ENCODE data around the gene SCGB2A2.

SCGB2A2 gene

DNA sequence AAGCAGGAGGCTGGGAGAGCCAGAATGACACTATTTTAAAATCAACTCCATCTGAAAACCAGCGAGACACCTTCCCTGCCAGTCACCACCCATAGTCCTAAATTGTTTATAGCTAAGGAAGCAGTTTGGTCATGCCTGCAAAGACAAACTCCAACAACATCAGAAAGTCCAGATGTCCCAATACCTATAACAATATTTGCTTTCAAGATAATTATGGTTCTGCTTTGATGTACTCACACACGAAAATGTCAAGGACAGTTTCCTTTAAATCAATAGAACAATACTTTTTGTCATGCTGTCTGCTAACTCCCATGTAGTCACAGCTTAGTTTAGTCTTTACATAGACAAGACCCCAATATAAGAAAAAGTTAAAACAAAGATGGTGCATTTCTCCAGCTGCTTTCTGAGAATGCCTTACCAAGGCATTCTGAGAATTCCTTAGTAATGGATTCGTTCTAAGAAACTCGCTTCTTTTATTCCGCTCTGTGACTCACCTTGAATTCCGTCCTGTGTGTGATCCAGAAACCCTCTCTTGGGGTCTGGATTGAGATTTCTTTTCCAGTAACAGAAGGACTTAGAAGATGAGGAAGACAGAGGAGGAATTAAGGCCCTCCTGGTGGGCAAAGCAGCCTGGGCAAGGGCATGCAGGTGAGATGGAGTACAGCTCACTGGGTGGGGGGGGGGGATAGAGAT lies 9.6 kb upstream of the SCGB2A2 start:
- H3K9ac ChIP-seq (ENCODE audit: low read length) = no peak overlapping the region

DNA sequence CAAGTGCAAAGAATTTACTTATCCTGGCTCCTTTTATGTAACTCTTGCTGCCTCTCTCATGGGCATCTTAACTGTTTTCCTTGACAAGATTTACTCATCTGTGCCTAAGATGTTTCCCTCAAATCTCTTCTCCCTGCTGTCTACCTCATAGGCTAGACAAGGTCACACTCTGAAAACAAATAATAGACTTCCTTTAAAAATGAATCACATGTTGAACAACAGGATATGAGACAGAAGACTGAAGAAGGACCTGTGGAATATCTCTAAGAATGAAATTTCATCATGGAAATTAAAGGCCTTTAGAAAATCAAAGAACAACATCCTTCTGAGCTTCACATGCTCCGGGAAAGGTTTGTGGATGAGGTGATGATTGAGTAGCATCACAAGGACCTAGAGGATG lies 6.0 kb upstream of the SCGB2A2 start:
- Histone ChIP-seq H3K4me1 (ENCODE audit: control insufficient read depth, insufficient read depth, low read length) (no peaks in the 10 kb centered on the region), H3K27me3 (ENCODE audit: control insufficient read depth, insufficient read depth, low read length) (no peaks in the 10 kb centered on the region), H3K36me3 (ENCODE audit: control insufficient read depth, insufficient read depth, low read length) (no peaks in the 10 kb centered on the region), H3K27ac (ENCODE audit: low read depth, low read length) (no peak overlapping the region), H3K9ac (ENCODE audit: low read length) (no peak overlapping the region), H3K4me3 (ENCODE audit: low read length) (no peak overlapping the region)

More for the DNA sequence above, 9.6 kb upstream of the SCGB2A2 start:
- no peak overlapping the region for H3K4me3 ChIP-seq (ENCODE audit: low read length)
- H3K4me1 ChIP-seq (ENCODE audit: control insufficient read depth, insufficient read depth, low read length) = no peaks in the 10 kb centered on the region
- no peak overlapping the region for H3K27ac ChIP-seq (ENCODE audit: low read depth, low read length)
- H3K27me3 ChIP-seq (ENCODE audit: control insufficient read depth, insufficient read depth, low read length) = no peaks in the 10 kb centered on the region
- H3K36me3 ChIP-seq (ENCODE audit: control insufficient read depth, insufficient read depth, low read length) = no peaks in the 10 kb centered on the region

DNA sequence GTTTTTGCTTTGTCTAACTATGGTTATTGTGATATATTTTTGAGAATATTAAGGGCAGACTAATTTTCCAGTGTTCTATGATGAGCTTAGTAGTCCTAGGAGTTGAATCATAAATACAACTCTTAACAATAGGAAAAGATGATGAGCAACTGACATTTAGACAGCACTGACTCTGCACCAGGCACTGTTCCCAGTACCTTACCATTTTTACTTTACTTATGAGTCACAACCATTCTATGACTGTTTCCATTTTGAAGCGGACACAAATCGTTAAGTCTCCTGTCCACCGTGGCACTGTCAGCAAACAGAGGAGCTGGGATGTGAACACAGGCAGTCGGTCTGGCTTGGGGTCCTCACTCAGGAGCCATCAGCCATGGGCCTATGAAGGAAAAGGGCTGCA lies 3.4 kb upstream of the SCGB2A2 start:
- H3K27ac ChIP-seq (ENCODE audit: low read depth, low read length) = no peak overlapping the region
- no peak overlapping the region for H3K4me3 ChIP-seq (ENCODE audit: low read length)
- no peak overlapping the region for H3K9ac ChIP-seq (ENCODE audit: low read length)
- H3K4me1 ChIP-seq (ENCODE audit: control insufficient read depth, insufficient read depth, low read length) = no peaks in the 10 kb centered on the region
- no peaks in the 10 kb centered on the region for H3K27me3 ChIP-seq (ENCODE audit: control insufficient read depth, insufficient read depth, low read length)
- no peaks in the 10 kb centered on the region for H3K36me3 ChIP-seq (ENCODE audit: control insufficient read depth, insufficient read depth, low read length)

DNA sequence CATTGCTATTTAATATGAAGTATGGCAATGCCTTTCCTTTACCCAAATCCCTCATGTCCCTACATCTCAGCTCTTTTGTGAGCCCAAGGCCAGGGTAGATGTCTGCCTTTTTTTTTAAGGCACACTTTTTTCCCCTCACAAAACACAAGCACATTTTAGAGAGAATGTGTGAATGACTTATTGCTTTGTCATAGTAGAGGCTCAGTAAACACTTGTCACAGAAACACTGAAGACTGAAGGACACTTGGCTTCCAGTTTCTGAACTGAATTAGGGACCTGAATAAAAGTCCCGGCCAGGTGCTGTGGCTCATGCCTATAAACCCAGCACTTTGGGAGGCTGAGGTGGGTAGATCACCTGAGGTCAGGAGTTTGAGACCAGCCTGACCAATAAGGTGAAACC lies 2.9 kb upstream of the SCGB2A2 start:
- Histone ChIP-seq H3K4me1 (ENCODE audit: control insufficient read depth, insufficient read depth, low read length) (no peaks in the 10 kb centered on the region), H3K4me3 (ENCODE audit: low read length) (no peak overlapping the region), H3K27ac (ENCODE audit: low read depth, low read length) (no peak overlapping the region), H3K36me3 (ENCODE audit: control insufficient read depth, insufficient read depth, low read length) (no peaks in the 10 kb centered on the region), H3K27me3 (ENCODE audit: control insufficient read depth, insufficient read depth, low read length) (no peaks in the 10 kb centered on the region), H3K9ac (ENCODE audit: low read length) (no peak overlapping the region)

DNA sequence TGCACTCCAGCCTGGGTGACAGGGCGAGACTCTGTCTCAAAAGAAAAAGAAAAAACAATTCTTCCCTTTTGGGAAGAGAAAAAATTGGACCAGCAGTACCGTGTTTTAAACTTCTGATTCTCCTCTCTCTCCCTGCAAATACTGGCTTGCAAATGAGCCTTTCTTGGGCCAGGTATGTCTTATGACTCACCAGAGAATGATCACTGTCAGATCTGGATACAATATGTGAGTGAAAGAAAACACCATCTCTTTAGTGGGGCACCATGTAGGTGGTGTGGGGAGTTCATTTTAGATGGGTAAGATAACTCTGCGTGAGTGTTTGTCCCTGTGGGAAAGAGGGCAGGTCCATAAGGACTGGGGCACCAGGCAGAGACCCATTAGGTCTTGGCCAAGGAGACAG lies 2.4 kb upstream of the SCGB2A2 start:
- Histone ChIP-seq H3K27me3 (ENCODE audit: control insufficient read depth, insufficient read depth, low read length) (no peaks in the 10 kb centered on the region), H3K27ac (ENCODE audit: low read depth, low read length) (no peak overlapping the region), H3K36me3 (ENCODE audit: control insufficient read depth, insufficient read depth, low read length) (no peaks in the 10 kb centered on the region), H3K4me1 (ENCODE audit: control insufficient read depth, insufficient read depth, low read length) (no peaks in the 10 kb centered on the region), H3K4me3 (ENCODE audit: low read length) (no peak overlapping the region), H3K9ac (ENCODE audit: low read length) (no peak overlapping the region)

DNA sequence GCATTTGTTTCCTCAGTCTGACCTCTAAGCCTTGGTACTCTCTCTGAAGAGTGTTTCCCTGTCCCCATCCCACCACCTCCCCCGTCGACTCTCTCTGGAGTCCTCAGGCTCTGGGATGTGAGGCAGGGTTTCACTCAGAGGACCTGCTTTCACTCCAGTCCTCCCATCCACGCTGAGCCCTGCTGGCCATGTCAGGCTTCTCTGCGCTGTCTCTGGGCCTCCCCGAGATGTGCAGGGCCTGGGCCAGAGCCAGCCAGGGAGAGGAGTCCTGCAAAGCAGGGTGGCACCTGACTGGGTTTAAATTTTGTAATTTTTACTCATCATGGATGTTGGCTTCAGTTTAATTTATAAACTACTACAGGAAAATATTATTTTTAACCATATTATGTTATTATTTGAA lies 3.3 kb downstream of the SCGB2A2 start:
- Histone ChIP-seq H3K36me3 (ENCODE audit: control insufficient read depth, insufficient read depth, low read length) (no peaks in the 10 kb centered on the region), H3K27ac (ENCODE audit: low read depth, low read length) (no peak overlapping the region), H3K4me1 (ENCODE audit: control insufficient read depth, insufficient read depth, low read length) (no peaks in the 10 kb centered on the region), H3K9ac (ENCODE audit: low read length) (no peak overlapping the region), H3K4me3 (ENCODE audit: low read length) (no peak overlapping the region), H3K27me3 (ENCODE audit: control insufficient read depth, insufficient read depth, low read length) (no peaks in the 10 kb centered on the region)

DNA sequence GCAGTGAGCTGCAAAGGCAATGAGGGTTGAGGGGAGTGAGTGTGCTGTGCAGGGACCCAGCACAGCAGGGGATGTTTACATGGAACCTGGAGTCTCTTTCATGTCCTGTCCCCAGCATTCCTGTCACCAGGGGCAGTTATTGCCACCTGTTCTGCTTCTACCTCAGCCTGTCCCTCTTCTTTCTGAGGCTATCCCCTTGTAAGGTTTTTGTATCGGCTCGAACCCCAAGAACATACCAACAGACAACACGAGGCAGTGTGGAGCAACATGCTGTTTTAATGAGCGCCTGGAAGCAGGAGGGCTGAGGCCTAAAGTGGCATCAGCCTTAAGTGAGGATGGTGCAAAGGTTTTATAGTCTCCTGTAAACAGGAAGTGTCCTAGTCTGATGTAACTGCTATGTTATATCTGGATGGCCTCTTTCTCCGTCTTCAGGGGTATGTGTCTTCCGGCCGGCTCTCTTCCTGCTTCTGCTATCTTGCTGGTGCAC lies 3.9 kb downstream of the SCGB2A2 start:
- Histone ChIP-seq H3K27me3 (ENCODE audit: control insufficient read depth, insufficient read depth, low read length) (no peaks in the 10 kb centered on the region), H3K4me1 (ENCODE audit: control insufficient read depth, insufficient read depth, low read length) (no peaks in the 10 kb centered on the region), H3K27ac (ENCODE audit: low read depth, low read length) (no peak overlapping the region), H3K36me3 (ENCODE audit: control insufficient read depth, insufficient read depth, low read length) (no peaks in the 10 kb centered on the region), H3K9ac (ENCODE audit: low read length) (no peak overlapping the region), H3K4me3 (ENCODE audit: low read length) (no peak overlapping the region)

DNA sequence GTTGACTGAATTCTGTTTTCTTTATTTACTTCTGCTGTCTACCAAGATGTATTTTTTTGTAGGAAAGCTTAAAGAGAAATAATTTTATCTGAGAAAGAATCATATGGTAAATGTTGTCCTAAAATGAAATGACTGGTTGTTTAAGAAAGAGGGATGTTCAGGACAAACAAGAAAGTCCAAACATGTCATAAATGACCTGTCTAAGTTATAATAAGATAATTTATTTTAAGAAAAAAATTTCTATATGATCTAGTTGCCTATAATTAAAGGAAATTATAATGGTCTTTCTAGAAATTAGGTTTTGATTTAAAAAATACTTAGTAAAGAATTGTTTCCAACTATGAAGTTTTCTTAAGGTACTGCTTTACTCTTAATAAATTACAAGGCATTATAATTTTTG lies 10.5 kb downstream of the SCGB2A2 start:
- Histone ChIP-seq H3K36me3 (ENCODE audit: control insufficient read depth, insufficient read depth, low read length) (no peaks in the 10 kb centered on the region), H3K4me3 (ENCODE audit: low read length) (no peak overlapping the region), H3K9ac (ENCODE audit: low read length) (no peak overlapping the region), H3K27ac (ENCODE audit: low read depth, low read length) (no peak overlapping the region), H3K27me3 (ENCODE audit: control insufficient read depth, insufficient read depth, low read length) (no peaks in the 10 kb centered on the region), H3K4me1 (ENCODE audit: control insufficient read depth, insufficient read depth, low read length) (no peaks in the 10 kb centered on the region)

DNA sequence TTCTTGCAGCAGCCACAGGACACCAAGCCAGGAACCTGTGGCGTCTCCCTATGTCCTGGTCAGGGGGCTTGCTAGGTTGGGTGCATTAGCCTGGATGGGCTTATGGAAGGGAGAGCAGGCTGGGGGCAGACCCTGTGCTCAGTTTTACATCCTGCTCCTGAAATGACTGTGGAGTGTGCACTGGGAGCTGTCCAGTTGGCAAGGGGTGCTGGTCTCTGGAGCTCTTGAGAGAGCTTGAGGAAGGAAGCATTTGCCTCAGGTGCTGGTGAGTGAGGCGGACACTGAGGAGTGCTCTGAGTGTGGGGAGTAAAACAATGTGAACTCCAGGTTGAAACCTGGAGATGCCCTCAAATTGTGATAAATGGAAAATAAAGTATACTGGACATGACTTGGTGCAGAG lies 25.5 kb downstream of the SCGB2A2 start:
- Histone ChIP-seq H3K36me3 (ENCODE audit: control insufficient read depth, insufficient read depth, low read length) (no peaks in the 10 kb centered on the region), H3K27me3 (ENCODE audit: control insufficient read depth, insufficient read depth, low read length) (peaks cover 4% of the 10 kb centered on the region), H3K4me1 (ENCODE audit: control insufficient read depth, insufficient read depth, low read length) (no peaks in the 10 kb centered on the region), H3K4me3 (ENCODE audit: low read length) (no peak overlapping the region), H3K9ac (ENCODE audit: low read length) (no peak overlapping the region), H3K27ac (ENCODE audit: low read depth, low read length) (no peak overlapping the region)

DNA sequence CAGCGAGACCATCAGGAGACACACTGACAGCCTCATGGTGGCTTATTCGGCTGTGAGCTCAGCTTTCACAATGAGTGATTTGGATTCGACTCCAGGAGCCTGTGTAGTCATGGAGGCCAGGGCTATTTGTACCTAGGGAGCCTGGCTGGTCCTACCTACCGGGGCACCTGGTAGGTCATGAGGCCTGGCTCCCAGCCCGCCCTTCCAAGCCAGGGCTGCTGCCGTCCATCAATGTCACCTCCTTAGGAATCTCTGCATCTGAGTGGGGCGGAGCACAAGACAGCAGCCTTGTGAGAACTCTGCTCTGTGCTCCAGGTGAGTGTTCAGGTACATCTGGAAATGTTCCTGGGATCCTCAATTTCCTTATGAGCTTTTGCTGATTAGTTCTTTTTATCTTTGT lies 29.0 kb downstream of the SCGB2A2 start, which contains the start of gene SCGB1D4:
TSS of gene SCGB1D4 (minus strand) at position 101 of the 400 bp plus-strand sequence. CDS start at position 36, 65 bp downstream.
- no peak within 1 kb of the TSS for H3K9ac ChIP-seq (ENCODE audit: low read length)
- H3K4me1 ChIP-seq (ENCODE audit: control insufficient read depth, insufficient read depth, low read length) = no peaks in the 10 kb centered on the region
- H3K4me3 ChIP-seq (ENCODE audit: low read length) = no peak within 1 kb of the TSS
- no peaks in the 10 kb centered on the region for H3K36me3 ChIP-seq (ENCODE audit: control insufficient read depth, insufficient read depth, low read length)
- no peak within 1 kb of the TSS for H3K27ac ChIP-seq (ENCODE audit: low read depth, low read length)
- H3K27me3 ChIP-seq (ENCODE audit: control insufficient read depth, insufficient read depth, low read length) = peaks cover 4% of the 10 kb centered on the region

DNA sequence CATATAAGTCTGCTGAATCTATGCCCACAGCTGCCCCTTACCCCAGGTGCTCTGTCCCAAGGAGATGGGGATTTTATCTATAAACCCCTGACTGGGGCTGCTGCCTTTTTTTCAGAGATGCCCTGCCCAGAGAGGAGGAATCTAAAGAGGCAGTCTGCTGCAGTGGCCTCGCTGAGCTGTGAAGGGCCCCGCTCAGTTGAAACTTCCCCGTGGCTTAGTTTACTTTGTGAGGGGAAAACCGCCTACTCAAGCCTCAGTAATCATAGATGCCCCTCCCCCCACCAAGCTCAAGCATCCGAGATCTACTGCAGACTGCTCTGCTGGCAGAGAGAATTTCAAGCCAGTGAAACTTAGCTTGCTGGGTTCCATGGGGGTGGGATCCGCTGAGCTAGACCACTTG lies 36.3 kb downstream of the SCGB2A2 start:
- H3K4me1 ChIP-seq (ENCODE audit: control insufficient read depth, insufficient read depth, low read length) = no peaks in the 10 kb centered on the region
- H3K27ac ChIP-seq (ENCODE audit: low read depth, low read length) = no peak overlapping the region
- H3K36me3 ChIP-seq (ENCODE audit: control insufficient read depth, insufficient read depth, low read length) = no peaks in the 10 kb centered on the region
- H3K27me3 ChIP-seq (ENCODE audit: control insufficient read depth, insufficient read depth, low read length) = no peaks in the 10 kb centered on the region
- no peak overlapping the region for H3K9ac ChIP-seq (ENCODE audit: low read length)
- no peak overlapping the region for H3K4me3 ChIP-seq (ENCODE audit: low read length)

DNA sequence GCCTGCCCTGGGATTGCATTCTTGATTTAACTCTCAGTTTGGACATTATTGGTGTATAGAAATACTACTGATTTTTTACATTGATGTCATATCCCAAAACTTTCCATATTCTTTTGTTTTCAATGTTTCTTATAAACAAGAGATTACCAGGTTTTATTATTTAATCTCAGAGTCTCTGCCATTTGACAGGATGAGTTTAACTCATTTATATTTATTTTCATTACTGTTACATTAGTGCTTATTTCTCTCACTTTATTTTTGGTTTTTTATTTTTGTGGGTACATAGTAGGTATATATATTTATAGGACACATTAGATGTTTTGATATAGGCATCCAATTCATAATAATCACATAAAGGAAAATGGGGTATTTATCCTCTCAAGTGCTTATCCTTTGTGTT lies 38.0 kb downstream of the SCGB2A2 start:
- H3K27ac ChIP-seq (ENCODE audit: low read depth, low read length) = no peak overlapping the region
- H3K4me3 ChIP-seq (ENCODE audit: low read length) = no peak overlapping the region
- no peaks in the 10 kb centered on the region for H3K36me3 ChIP-seq (ENCODE audit: control insufficient read depth, insufficient read depth, low read length)
- no peaks in the 10 kb centered on the region for H3K27me3 ChIP-seq (ENCODE audit: control insufficient read depth, insufficient read depth, low read length)
- no peaks in the 10 kb centered on the region for H3K4me1 ChIP-seq (ENCODE audit: control insufficient read depth, insufficient read depth, low read length)
- no peak overlapping the region for H3K9ac ChIP-seq (ENCODE audit: low read length)

DNA sequence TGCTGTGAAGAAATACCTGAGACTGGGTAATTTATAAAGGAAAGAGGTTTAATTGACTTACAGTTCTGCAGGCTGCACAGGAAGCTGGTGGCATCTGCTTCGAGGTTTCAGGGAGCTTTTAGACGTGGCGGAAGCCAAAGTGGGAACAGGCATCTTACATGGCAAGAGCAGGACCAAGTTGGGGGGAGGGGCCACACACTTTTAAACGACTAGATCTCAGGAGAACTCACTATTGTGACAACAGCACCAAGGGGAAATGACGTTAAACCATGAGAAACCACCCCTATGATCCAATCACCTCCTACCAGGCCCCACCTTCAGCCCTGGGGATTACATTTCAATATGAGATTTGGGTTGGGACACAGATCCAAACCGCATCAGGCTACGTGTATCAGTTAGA lies 40.0 kb downstream of the SCGB2A2 start:
- Histone ChIP-seq H3K27me3 (ENCODE audit: control insufficient read depth, insufficient read depth, low read length) (no peaks in the 10 kb centered on the region), H3K4me1 (ENCODE audit: control insufficient read depth, insufficient read depth, low read length) (no peaks in the 10 kb centered on the region), H3K27ac (ENCODE audit: low read depth, low read length) (no peak overlapping the region), H3K36me3 (ENCODE audit: control insufficient read depth, insufficient read depth, low read length) (no peaks in the 10 kb centered on the region), H3K4me3 (ENCODE audit: low read length) (no peak overlapping the region), H3K9ac (ENCODE audit: low read length) (no peak overlapping the region)

All from rectal smooth muscle tissue (tissue), 1 donor.